Panc1 (cell line): ENCODE measurements around the gene LAMB4. TPM values are rescaled to one million over a fixed set of nuclear protein-coding genes. Genes with fewer than 3 reads are reported as not detected.

Experiments
- ATAC-seq: fragments of 200-7000 bp; cut with Tn5 transposase; 2 replicates; pipeline ENCODE4 v1.9.1; 2020; ENCODE audit warnings: mild to moderate bottlenecking, moderate library complexity
- BruUV-seq: library from RNA; stranded (reverse); fragments of 400-500 nt; replicated peaks from 2 replicates; lab custom pipeline; 2021; lab: Mats Ljungman, UMichigan
- CTCF ChIA-PET: fragments of 300-600 bp; sonication (Branson Sonifier 250); formaldehyde crosslinking; loops from one replicate; lab custom pipeline; 2022; ENCODE audit warnings: antibody characterized with exemption; lab: Charles Lee
- POLR2A ChIA-PET: fragments of 300-600 bp; sonication (Branson Sonifier 250); formaldehyde crosslinking; loops from one replicate; lab custom pipeline; 2022; ENCODE audit warnings: antibody characterized with exemption; lab: Charles Lee
- DNase-seq: peaks from one replicate; pipeline ENCODE4 v3.0.0-alpha.2; 2010; ENCODE audit warnings: low read depth, low spot score
- H3K27ac ChIP-seq: 2 replicates; pipeline ENCODE4 v1.5.1; 2011; ENCODE audit warnings: mild to moderate bottlenecking, low read length, inconsistent platforms
- H3K27me3 ChIP-seq: fragments of 200-500 bp; sonication (Bioruptor generic); 2 replicates; pipeline ENCODE4 v1.6.0; 2014; ENCODE audit warnings: low read length, inconsistent platforms; ENCODE audit not compliant: control insufficient read depth, insufficient read depth
- H3K36me3 ChIP-seq: fragments of 200-500 bp; sonication (Bioruptor generic); 2 replicates; pipeline ENCODE4 v1.5.1; 2014; ENCODE audit warnings: inconsistent platforms, mild to moderate bottlenecking, low read length, moderate library complexity; ENCODE audit not compliant: control insufficient read depth, insufficient read depth
- H3K4me1 ChIP-seq: 2 replicates; pipeline ENCODE4 v1.5.1; 2011; ENCODE audit warnings: inconsistent platforms, mild to moderate bottlenecking, low read length, moderate library complexity; ENCODE audit not compliant: control insufficient read depth, insufficient read depth
- H3K4me3 ChIP-seq, 2 experiments: 2 replicates each; pipeline ENCODE4 v1.5.1; 2011 to 2012; ENCODE audit warnings: low read depth in 2 of 2, low read length in 2 of 2, mild to moderate bottlenecking in 2 of 2, inconsistent platforms in 1 of 2, moderate library complexity in 1 of 2
- H3K9me3 ChIP-seq: fragments of 200-500 bp; sonication (Bioruptor generic); 2 replicates; pipeline ENCODE4 v1.5.1; 2014; ENCODE audit warnings: low read depth, mild to moderate bottlenecking, inconsistent platforms, low read length, moderate library complexity; ENCODE audit not compliant: control insufficient read depth, insufficient read depth
- POLR2AphosphoS5 ChIP-seq: IDR thresholded peaks from 2 replicates; pipeline ENCODE4 v1.6.1; 2012; ENCODE audit warnings: mild to moderate bottlenecking, low read depth, low read length, moderate library complexity
- SIN3A ChIP-seq: IDR thresholded peaks from 2 replicates; pipeline ENCODE4 v1.6.1; 2012; ENCODE audit warnings: low read depth, mild to moderate bottlenecking, low read length, moderate library complexity, borderline replicate concordance; ENCODE audit not compliant: insufficient read depth
- TCF7L2 ChIP-seq: IDR thresholded peaks from 2 replicates; pipeline ENCODE4 v1.6.1; 2011; ENCODE audit warnings: mild to moderate bottlenecking, low read depth, low read length, inconsistent platforms
- in situ Hi-C: cut with HindIII; loops from 2 replicates; pipeline ENCODE4 v1.10.0; 2016; ENCODE audit warnings: low sequenced_read_pairs, low pct_unique_long_range_greater_than_20kb
- intact Hi-C: fragments of 100-400 bp; cut with micrococcal nuclease; formaldehyde crosslinking; loops from one replicate; pipeline ENCODE4 v1.10.0; 2022; ENCODE audit not compliant: unreplicated experiment
- total RNA-seq: library from RNA; stranded (reverse); gene quantifications from one replicate; pipeline ENCODE4 v1.2.1, GENCODE V29; 2021; ENCODE audit not compliant: unreplicated experiment
- TF ChIP-seq, protein P1 (sequence below), 2 experiments: IDR thresholded peaks; 2 replicates each; pipeline ENCODE4 v1.6.1; 2011 to 2012; ENCODE audit warnings: low read depth in 2 of 2, control low read depth in 1 of 2, low read length in 1 of 2, mild to moderate bottlenecking in 1 of 2, moderate library complexity in 1 of 2; ENCODE audit not compliant: insufficient read depth in 1 of 2
- TF ChIP-seq, protein P2 (sequence below): fragments of 450-650 bp; IDR thresholded peaks from 2 replicates; pipeline ENCODE4 v1.5.1; 2017; ENCODE audit warnings: mild to moderate bottlenecking

LAMB4 gene
- total RNA-seq, 1 experiment from 2014 or later = not detected

DNA sequence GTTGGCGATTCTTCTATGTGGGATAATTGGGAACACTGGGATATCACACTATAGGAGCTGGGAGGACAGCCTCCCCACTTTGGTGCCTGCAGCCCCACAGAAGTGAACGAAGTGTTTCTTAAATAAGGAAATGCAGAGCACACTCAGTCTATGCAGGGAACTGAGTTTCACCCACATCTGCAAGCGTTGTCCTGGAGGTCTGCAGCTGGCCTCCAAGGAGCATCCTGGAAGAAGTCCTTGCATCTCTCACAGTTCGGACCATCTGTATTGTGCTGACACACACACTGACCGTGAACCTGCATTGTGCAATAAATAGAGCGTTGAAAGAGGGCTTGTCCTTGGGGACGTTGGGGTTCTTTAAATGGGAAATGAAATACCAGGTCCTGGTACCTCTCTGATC is 25.8 kb downstream of the LAMB4 start:
- in situ Hi-C loops = no loop called here
- POLR2A ChIA-PET = no interaction called here

DNA sequence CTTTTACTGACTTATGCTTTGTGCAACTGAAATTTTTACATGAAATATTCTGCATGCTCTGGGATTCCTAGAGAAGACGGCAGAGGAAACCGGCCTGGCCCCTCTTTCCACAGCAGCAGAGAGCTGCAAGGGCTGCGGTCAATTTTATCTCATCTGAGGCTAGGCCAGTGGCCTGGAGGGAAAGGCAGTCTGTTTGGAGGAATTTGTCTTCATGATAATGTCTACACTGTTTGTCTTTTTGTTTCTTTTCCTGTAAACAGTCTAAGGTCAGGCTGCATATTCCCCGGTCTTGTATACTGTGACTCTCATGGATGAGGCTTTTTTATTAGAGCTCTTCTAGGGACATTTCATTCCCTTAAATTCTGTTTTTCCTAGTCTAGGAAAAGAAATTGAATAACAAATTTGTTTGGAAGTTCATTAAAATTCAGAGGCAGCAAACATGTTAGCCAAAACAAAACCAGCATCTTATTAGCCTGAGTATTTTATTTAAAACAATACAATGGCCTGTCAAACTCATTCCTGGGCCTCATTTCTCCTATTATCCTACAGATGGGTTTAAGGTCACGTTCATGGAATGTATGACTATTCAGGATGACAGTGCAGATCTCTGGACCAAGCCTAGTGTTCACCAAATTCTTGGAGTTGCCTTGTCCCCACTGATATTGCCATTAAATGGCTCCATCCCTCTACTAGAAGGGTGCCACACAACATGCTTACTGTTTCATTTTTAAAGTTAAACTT is 26.4 kb downstream of the LAMB4 start:
- ChIA-PET CTCF (no interaction called here), POLR2A (no interaction called here)
- Histone ChIP-seq H3K27me3 (no peaks in the 10 kb centered on the region), H3K9me3 (no peaks in the 10 kb centered on the region), H3K4me1 (no peaks in the 10 kb centered on the region), H3K36me3 (no peaks in the 10 kb centered on the region), H3K4me3 (no peak overlapping the region), H3K27ac (no peak overlapping the region)
- in situ Hi-C loops (no loop called here), intact Hi-C loops (no loop called here)
- no peak for DNase-seq
- ATAC-seq = no peak
- BruUV-seq = no TSS peak
- TF ChIP-seq SIN3A = no peak
- TF ChIP-seq TCF7L2 = no peak
- TF ChIP-seq POLR2AphosphoS5 = no peak
- TF ChIP-seq, protein P1, sequence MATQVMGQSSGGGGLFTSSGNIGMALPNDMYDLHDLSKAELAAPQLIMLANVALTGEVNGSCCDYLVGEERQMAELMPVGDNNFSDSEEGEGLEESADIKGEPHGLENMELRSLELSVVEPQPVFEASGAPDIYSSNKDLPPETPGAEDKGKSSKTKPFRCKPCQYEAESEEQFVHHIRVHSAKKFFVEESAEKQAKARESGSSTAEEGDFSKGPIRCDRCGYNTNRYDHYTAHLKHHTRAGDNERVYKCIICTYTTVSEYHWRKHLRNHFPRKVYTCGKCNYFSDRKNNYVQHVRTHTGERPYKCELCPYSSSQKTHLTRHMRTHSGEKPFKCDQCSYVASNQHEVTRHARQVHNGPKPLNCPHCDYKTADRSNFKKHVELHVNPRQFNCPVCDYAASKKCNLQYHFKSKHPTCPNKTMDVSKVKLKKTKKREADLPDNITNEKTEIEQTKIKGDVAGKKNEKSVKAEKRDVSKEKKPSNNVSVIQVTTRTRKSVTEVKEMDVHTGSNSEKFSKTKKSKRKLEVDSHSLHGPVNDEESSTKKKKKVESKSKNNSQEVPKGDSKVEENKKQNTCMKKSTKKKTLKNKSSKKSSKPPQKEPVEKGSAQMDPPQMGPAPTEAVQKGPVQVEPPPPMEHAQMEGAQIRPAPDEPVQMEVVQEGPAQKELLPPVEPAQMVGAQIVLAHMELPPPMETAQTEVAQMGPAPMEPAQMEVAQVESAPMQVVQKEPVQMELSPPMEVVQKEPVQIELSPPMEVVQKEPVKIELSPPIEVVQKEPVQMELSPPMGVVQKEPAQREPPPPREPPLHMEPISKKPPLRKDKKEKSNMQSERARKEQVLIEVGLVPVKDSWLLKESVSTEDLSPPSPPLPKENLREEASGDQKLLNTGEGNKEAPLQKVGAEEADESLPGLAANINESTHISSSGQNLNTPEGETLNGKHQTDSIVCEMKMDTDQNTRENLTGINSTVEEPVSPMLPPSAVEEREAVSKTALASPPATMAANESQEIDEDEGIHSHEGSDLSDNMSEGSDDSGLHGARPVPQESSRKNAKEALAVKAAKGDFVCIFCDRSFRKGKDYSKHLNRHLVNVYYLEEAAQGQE (IDR thresholded peaks at IDR 0.05; ENCODE audit: insufficient read depth in 1 of 2, low read depth in 2 of 2, low read length in 1 of 2) = no peak
- TF ChIP-seq, protein P2, sequence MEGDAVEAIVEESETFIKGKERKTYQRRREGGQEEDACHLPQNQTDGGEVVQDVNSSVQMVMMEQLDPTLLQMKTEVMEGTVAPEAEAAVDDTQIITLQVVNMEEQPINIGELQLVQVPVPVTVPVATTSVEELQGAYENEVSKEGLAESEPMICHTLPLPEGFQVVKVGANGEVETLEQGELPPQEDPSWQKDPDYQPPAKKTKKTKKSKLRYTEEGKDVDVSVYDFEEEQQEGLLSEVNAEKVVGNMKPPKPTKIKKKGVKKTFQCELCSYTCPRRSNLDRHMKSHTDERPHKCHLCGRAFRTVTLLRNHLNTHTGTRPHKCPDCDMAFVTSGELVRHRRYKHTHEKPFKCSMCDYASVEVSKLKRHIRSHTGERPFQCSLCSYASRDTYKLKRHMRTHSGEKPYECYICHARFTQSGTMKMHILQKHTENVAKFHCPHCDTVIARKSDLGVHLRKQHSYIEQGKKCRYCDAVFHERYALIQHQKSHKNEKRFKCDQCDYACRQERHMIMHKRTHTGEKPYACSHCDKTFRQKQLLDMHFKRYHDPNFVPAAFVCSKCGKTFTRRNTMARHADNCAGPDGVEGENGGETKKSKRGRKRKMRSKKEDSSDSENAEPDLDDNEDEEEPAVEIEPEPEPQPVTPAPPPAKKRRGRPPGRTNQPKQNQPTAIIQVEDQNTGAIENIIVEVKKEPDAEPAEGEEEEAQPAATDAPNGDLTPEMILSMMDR = no peak

More for the DNA sequence above, 25.8 kb downstream of the LAMB4 start:
- intact Hi-C loops = no loop called here
- DNase-seq (no peak), ATAC-seq (no peak)
- Histone ChIP-seq H3K4me1 (no peaks in the 10 kb centered on the region), H3K27me3 (no peaks in the 10 kb centered on the region), H3K36me3 (no peaks in the 10 kb centered on the region), H3K4me3 (no peak overlapping the region), H3K27ac (no peak overlapping the region), H3K9me3 (no peaks in the 10 kb centered on the region)
- TF ChIP-seq, protein P2 = no peak
- TF ChIP-seq POLR2AphosphoS5 = no peak
- TF ChIP-seq SIN3A = no peak
- TF ChIP-seq, protein P1 (IDR thresholded peaks at IDR 0.05; ENCODE audit: insufficient read depth in 1 of 2, low read depth in 2 of 2, low read length in 1 of 2) = no peak
- TF ChIP-seq TCF7L2 = no peak
- no TSS peak for BruUV-seq
- CTCF ChIA-PET = interaction anchor here (0.7 kb wide), 1 partner anchor 7 kb away, joined by 5 read pairs; no protein-coding TSS in a partner anchor
